ENCODE results near the gene EXOC6B. TPM values are rescaled to one million over a fixed set of nuclear protein-coding genes. Genes with fewer than 3 reads are reported as not detected.

The EXOC6B gene
- total RNA-seq, 1 experiment from 2014 or later: 34.3 TPM

DNA sequence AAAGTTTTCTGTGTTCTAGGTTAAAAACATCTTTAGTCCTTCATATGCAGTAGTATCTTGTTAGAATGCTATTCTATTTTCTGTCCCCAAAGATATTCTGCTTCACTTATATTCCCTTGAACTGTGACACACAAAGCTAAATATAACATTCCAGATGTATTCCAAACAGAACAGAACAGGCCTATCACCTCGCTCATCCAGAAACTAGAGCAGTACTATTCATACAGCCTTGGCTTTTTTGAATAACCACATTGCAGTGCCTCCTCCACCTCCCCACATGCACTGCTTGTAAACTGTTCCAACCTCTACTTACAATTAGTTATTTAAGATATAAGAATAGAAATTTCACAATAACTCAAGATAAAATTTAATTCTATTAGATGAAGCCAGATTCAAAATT, 196.8 kb downstream of the EXOC6B start:
- BruUV-seq (replicated peaks): no TSS peak
- no peaks in the 10 kb centered on the region for H3K4me1 ChIP-seq (replicated peaks; ENCODE audit: insufficient read depth)
- ChIA-PET POLR2A (ENCODE audit: unreplicated experiment) (interaction anchor here (0.6 kb wide), 1 partner anchor 160 kb away, joined by 3 read pairs; no protein-coding TSS in a partner anchor), CTCF (no interaction called here)
- no peaks in the 10 kb centered on the region; the same call in 1 of the 2 replicates for H3F3A ChIP-seq (ENCODE audit: insufficient read depth, low read depth)
- no peak overlapping the region for H3K4me2 ChIP-seq
- TF ChIP-seq, protein P1, sequence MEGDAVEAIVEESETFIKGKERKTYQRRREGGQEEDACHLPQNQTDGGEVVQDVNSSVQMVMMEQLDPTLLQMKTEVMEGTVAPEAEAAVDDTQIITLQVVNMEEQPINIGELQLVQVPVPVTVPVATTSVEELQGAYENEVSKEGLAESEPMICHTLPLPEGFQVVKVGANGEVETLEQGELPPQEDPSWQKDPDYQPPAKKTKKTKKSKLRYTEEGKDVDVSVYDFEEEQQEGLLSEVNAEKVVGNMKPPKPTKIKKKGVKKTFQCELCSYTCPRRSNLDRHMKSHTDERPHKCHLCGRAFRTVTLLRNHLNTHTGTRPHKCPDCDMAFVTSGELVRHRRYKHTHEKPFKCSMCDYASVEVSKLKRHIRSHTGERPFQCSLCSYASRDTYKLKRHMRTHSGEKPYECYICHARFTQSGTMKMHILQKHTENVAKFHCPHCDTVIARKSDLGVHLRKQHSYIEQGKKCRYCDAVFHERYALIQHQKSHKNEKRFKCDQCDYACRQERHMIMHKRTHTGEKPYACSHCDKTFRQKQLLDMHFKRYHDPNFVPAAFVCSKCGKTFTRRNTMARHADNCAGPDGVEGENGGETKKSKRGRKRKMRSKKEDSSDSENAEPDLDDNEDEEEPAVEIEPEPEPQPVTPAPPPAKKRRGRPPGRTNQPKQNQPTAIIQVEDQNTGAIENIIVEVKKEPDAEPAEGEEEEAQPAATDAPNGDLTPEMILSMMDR (conservative IDR thresholded peaks at IDR 0.05): no peak
- no peak for TF ChIP-seq EZH2 (IDR thresholded peaks at IDR 0.05; ENCODE audit: low read depth)
- no peaks in the 10 kb centered on the region for H3K79me2 ChIP-seq (ENCODE audit: low read depth)
- no peaks in the 10 kb centered on the region for H3K27me3 ChIP-seq (ENCODE audit: insufficient read depth, low read depth)
- intact Hi-C loops (cut with micrococcal nuclease; ENCODE audit: unreplicated experiment): no loop called here
- H3K36me3 ChIP-seq (ENCODE audit: low read depth): no peaks in the 10 kb centered on the region
- no peak overlapping the region for H2AFZ ChIP-seq
- no peak overlapping the region for H3K4me3 ChIP-seq
- 0 out of 2 replicates have a peak, but pooled peaks cover 3% of the 10 kb centered on the region for H4K20me1 ChIP-seq (ENCODE audit: insufficient read depth)
- no peak overlapping the region for H3K27ac ChIP-seq
- no peaks in the 10 kb centered on the region; the same call in 1 of the 2 replicates for H3K9me3 ChIP-seq (ENCODE audit: insufficient read depth, low read depth)
- DNase-seq: no peak
- no peaks in the 10 kb centered on the region for H3K9me2 ChIP-seq (ENCODE audit: insufficient read depth)

DNA sequence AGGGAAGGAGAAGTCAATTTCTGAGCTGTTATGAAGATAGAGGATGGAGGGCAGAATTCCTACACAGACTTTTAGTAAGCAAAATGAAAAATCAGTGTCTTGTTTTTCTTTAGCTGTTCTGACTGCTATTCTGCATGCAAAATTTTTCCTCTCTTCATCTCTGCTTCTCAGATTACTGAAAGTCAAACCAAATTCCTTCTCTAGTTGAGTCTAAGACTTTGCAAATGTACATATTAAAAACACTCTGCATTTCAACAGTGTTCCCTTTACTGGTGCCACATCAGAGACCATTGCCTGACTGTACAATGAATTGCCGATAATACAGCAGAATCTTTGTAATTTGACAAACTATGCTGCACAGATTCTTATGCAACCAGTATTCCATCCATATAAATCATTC, 198.8 kb downstream of the EXOC6B start:
- ChIA-PET CTCF (no interaction called here), POLR2A (ENCODE audit: unreplicated experiment) (no interaction called here)
- Histone ChIP-seq H3K36me3 (ENCODE audit: low read depth) (no peaks in the 10 kb centered on the region), H3K9me3 (ENCODE audit: insufficient read depth, low read depth) (no peaks in the 10 kb centered on the region; the same call in 1 of the 2 replicates), H2AFZ (no peak overlapping the region), H3K4me2 (no peak overlapping the region), H3K4me3 (no peak overlapping the region), H3K27me3 (ENCODE audit: insufficient read depth, low read depth) (no peaks in the 10 kb centered on the region), H3K4me1 (replicated peaks; ENCODE audit: insufficient read depth) (no peaks in the 10 kb centered on the region), H4K20me1 (ENCODE audit: insufficient read depth) (no peaks in the 10 kb centered on the region), H3K27ac (no peak overlapping the region), H3F3A (ENCODE audit: insufficient read depth, low read depth) (no peaks in the 10 kb centered on the region; the same call in 1 of the 2 replicates), H3K9me2 (ENCODE audit: insufficient read depth) (no peaks in the 10 kb centered on the region), H3K79me2 (ENCODE audit: low read depth) (no peaks in the 10 kb centered on the region)
- BruUV-seq (replicated peaks): no TSS peak
- intact Hi-C loops (cut with micrococcal nuclease; ENCODE audit: unreplicated experiment): no loop called here
- TF ChIP-seq, protein P1 (conservative IDR thresholded peaks at IDR 0.05): no peak
- no peak for TF ChIP-seq EZH2 (IDR thresholded peaks at IDR 0.05; ENCODE audit: low read depth)
- DNase-seq: no peak

DNA sequence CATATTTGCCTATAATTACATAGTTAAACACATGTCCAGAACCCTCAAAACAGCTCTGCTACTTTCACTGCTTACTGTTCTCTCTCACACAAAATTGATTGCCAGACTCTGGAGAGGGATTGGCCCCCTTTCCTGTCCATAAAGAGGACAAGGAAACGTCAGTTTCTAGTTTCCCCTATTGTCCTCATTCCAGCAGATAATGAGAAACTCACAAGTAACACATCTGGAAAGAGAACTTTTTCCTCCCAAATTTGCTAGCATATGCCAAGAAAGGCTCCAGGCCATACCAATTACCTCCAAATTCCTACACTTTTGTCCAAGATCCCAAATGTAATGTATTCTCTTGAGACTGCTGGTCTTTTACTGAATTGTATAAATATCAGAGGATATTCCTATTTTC, 200.5 kb downstream of the EXOC6B start:
- ChIA-PET CTCF (no interaction called here), POLR2A (ENCODE audit: unreplicated experiment) (no interaction called here)
- no TSS peak for BruUV-seq (replicated peaks)
- Histone ChIP-seq H3K27me3 (ENCODE audit: insufficient read depth, low read depth) (no peaks in the 10 kb centered on the region), H3K4me1 (replicated peaks; ENCODE audit: insufficient read depth) (no peaks in the 10 kb centered on the region), H2AFZ (no peak overlapping the region), H3K4me3 (no peak overlapping the region), H3K79me2 (ENCODE audit: low read depth) (no peaks in the 10 kb centered on the region), H3K4me2 (no peak overlapping the region), H3K9me3 (ENCODE audit: insufficient read depth, low read depth) (no peaks in the 10 kb centered on the region), H3K27ac (no peak overlapping the region), H3K36me3 (ENCODE audit: low read depth) (no peaks in the 10 kb centered on the region), H4K20me1 (ENCODE audit: insufficient read depth) (no peaks in the 10 kb centered on the region), H3F3A (ENCODE audit: insufficient read depth, low read depth) (no peaks in the 10 kb centered on the region; the same call in 1 of the 2 replicates), H3K9me2 (ENCODE audit: insufficient read depth) (0 out of 2 replicates have a peak, but pooled peaks cover 5% of the 10 kb centered on the region)
- TF ChIP-seq, protein P1 (conservative IDR thresholded peaks at IDR 0.05): no peak
- TF ChIP-seq EZH2 (IDR thresholded peaks at IDR 0.05; ENCODE audit: low read depth): no peak
- intact Hi-C loops (cut with micrococcal nuclease; ENCODE audit: unreplicated experiment): no loop called here
- no peak for DNase-seq
